WI38 (cell line): ENCODE data around the gene RNF150.

ENCODE experiments used
- H3K4me3 ChIP-seq: 2 replicates; pipeline ENCODE4 v1.5.1; 2011; ENCODE audit warnings: low read depth, mild to moderate bottlenecking, control low read depth, low read length
- CTCF ChIP-seq: IDR thresholded peaks from 2 replicates; pipeline ENCODE4 v1.5.1; 2012; ENCODE audit warnings: low read depth, mild to moderate bottlenecking, control low read depth, low read length

RNF150 gene

DNA sequence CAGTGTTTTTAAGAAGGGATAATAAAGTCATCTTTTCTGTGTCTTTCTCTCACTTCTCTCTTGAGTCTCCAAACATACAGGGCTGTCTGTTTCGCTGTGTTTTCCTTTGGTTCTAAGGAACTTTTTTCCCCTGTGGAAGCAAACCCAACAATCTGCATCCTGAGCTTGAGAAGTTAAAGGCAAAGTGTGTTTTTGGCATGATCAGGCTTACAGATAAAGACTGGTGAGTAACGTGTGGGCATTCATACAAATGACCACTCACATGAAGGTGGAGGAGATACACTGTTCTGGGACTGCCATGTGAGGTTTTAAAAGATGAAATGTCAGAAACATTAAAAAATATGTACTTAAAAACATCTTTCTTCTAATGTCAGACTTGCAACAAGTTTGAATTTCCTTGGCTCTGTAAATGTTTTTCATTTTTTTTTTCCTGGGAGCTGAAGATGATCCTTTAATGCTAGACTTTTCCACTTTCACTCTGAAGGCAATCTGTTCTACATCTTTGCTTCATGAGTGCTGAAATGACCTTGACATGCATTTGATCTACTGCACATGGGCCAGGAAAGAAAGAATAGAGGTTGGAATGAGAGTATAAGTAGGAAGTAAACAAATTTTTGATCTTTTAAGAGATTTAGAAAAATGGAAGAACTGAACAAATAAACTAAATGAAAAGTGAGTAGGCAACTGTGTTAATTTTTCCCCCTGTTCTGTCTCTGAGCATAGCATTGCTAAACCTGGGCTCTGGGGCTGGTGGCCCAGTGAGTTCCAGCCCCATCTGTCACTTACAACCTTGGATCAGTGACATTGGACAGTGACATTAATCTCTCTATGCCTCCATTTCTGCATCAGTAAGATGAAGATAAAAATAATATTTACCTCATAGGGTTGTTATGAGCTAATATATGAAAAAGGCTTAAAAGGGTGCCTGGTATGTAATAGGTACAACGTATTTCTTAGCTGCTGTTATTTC lies 226.0 kb downstream of the RNF150 start:
- no peak overlapping the region for H3K4me3 ChIP-seq
- no peak for TF ChIP-seq CTCF

GRCh38 chr4:140904904-140905303 lies 228.4 kb downstream of the RNF150 start:
- no peak for TF ChIP-seq CTCF
- no peak overlapping the region for H3K4me3 ChIP-seq

DNA sequence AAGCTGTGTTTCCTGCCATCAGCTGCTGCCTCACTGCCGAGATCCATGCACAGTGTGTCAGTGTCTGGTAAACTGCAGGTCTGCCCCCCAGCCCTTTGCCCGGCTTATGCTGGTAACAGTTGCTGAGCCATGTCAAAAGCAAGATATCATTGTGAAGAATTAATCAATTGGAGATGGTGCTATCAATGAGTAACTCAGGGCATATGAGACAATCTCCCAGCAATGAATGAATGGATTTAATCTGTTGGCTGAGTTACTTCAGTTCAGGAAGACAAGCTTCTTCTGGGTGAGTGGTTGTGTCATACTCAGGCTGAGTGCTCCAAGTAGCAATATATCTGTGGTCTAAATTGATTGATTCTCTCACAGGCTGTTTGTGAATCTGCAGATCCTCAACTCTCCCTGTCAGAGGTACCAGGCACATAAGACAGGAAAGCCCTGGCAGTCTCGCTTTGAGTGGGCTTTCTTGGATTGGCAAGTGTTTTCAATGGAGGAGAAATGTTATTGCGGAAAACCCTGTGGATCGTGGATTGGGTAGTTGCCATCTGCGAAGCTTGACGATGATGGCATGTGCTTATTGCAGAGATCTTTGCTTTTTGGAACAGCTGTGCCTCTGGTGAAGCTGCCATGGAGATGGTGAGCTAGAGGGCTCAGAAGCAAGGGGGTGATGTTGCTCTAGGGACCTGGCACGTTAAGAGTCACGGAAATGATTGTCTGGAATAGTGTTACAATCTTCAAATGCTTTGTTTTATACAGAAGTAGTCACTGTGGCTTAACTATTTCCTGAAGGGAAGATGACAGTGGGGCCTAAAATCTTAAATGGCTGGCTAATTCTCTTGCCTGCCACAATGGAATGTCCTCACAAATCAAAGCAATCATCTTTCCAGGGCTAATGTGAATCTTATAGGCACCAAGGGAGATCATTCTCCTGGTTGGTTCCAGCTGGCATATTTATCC lies 229.5 kb downstream of the RNF150 start:
- no peak overlapping the region for H3K4me3 ChIP-seq
- no peak for TF ChIP-seq CTCF

DNA sequence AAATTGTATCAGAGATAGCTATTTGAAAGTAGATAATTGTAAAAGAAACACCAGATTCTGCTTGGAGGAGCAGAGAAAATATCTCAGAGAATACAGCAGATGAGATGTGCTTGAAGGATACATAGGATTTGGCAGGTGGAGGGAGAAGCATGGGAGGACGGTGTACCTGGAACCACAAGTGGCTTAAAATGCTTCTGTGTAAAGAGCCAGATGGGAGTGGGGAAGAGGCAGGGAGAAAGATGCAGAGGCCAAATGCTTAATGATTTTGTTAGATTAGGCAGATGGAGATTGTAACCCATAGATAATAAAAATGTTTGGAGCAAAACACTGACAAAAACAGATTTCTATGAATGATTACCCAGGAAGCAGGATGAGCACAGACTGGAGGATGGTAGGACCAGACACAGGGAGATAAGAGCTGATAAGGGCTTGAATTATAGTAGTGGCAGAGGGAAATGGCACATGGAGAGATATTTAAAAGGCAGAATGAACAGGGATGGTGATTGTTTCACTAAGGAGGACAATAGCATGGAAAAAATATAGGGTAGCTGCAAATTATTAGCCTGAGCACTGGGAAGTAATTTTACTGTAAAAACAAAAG lies 231.4 kb downstream of the RNF150 start:
- no peak for TF ChIP-seq CTCF
- no peak overlapping the region for H3K4me3 ChIP-seq

DNA sequence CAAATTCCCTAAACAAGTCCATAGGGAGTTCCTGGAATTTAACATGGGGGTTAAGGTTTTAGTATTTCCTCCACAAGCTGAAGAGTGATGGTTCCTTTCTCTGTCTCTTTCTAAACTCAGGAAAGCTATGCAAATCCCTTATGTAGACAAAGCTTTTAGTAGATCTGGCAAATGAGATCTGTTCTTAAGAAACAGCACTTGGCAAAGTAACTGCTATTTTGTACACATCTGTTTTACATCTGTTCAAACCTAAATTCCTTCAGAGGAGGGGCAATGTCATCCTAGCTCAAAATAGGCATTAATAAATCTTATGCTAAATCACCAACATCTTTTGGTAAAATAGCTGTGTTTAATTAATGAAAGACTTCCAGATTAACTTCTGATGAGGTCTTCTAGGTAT lies 239.3 kb downstream of the RNF150 start:
- no peak for TF ChIP-seq CTCF
- no peak overlapping the region for H3K4me3 ChIP-seq

GRCh38 chr4:140888054-140888453 lies 245.2 kb downstream of the RNF150 start:
- TF ChIP-seq CTCF, result no peak
- no peak overlapping the region for H3K4me3 ChIP-seq
